Endothelial cell of umbilical vein (primary cell): Measurements from ENCODE around the gene TACC3. TPM values are rescaled to one million over a fixed set of nuclear protein-coding genes. Genes with fewer than 3 reads are reported as not detected.

Experiments
- BruUV-seq: library from RNA; stranded (reverse); fragments of 400-500 nt; replicated peaks from 2 replicates; lab custom pipeline; 2021; lab: Mats Ljungman, UMichigan
- CTCF ChIA-PET: fragments of 300-600, 350-600 bp; sonication (Branson Sonifier 250); formaldehyde crosslinking; loops from one replicate; lab custom pipeline; 2021; ENCODE audit warnings: antibody characterized with exemption, inconsistent platforms; lab: Charles Lee
- POLR2A ChIA-PET: fragments of 300-600, 350-600 bp; sonication (Branson Sonifier 250); formaldehyde crosslinking; loops from one replicate; lab custom pipeline; 2021; ENCODE audit warnings: antibody characterized with exemption, inconsistent platforms; lab: Charles Lee
- DNase-seq: peaks from one replicate; pipeline ENCODE4 v3.0.0-alpha.2; 2011; ENCODE audit warnings: low read depth, low spot score
- FAIRE-seq: peaks from 2 replicates; lab custom pipeline; 2011; peaks lifted over from hg19 to GRCh38; lab: Jason Lieb, UNC
- H2AFZ ChIP-seq: 2 replicates; pipeline ENCODE4 v1.6.0; 2012; ENCODE audit warnings: low read depth, low read length, control low read depth, inconsistent platforms
- H3K27ac ChIP-seq: 2 replicates; pipeline ENCODE4 v1.5.1; 2011; ENCODE audit warnings: low read depth, mild to moderate bottlenecking, control low read depth, low read length, moderate library complexity; ENCODE audit not compliant: insufficient read depth
- H3K27me3 ChIP-seq, 2 experiments: 2 replicates each; pipeline versions ENCODE4 v1.6.0 to v1.6.1; 2011; ENCODE audit warnings: low read length in 2 of 2, mixed read lengths in 1 of 2; ENCODE audit not compliant: control insufficient read depth in 2 of 2, insufficient read depth in 2 of 2
- H3K36me3 ChIP-seq, 2 experiments: 2 replicates in 1 of 2; 3 replicates in 1 of 2; pipeline ENCODE4 v1.5.1; 2011; ENCODE audit warnings: low read length in 2 of 2, mild to moderate bottlenecking in 1 of 2, moderate library complexity in 1 of 2; ENCODE audit not compliant: control insufficient read depth in 2 of 2, insufficient read depth in 2 of 2; ENCODE audit errors: extremely low read depth in 1 of 2
- H3K4me1 ChIP-seq: 3 replicates; pipeline ENCODE4 v1.5.1; 2011; ENCODE audit warnings: mild to moderate bottlenecking, low read length; ENCODE audit not compliant: control insufficient read depth, insufficient read depth; ENCODE audit errors: extremely low read depth
- H3K4me2 ChIP-seq: 2 replicates; pipeline ENCODE4 v1.6.1; 2011; ENCODE audit warnings: low read length, control low read depth, mixed read lengths; ENCODE audit not compliant: insufficient read depth
- H3K4me3 ChIP-seq, 3 experiments: fragments of 200-600 bp in 1 of 3; sonication (generic), shearing (Covaris generic) in 1 of 3; replicated peaks in 1 of 3; 2 replicates each; pipeline ENCODE4 v1.5.1; 2011 to 2016; ENCODE audit warnings: control low read depth in 3 of 3, low read length in 3 of 3, mild to moderate bottlenecking in 2 of 3, inconsistent platforms in 1 of 3, low read depth in 1 of 3, moderate library complexity in 1 of 3; ENCODE audit not compliant: insufficient read depth in 1 of 3
- H3K79me2 ChIP-seq: 2 replicates; pipeline ENCODE4 v1.6.0; 2012; ENCODE audit warnings: low read length, inconsistent platforms; ENCODE audit not compliant: control insufficient read depth, insufficient read depth
- H3K9ac ChIP-seq: replicated peaks from 2 replicates; pipeline ENCODE3; 2011; ENCODE audit warnings: low read length, control low read depth; ENCODE audit not compliant: insufficient read depth; ENCODE audit errors: extremely low read depth
- H3K9me1 ChIP-seq: replicated peaks from 3 replicates; pipeline ENCODE4 v1.6.0; 2011; ENCODE audit warnings: mild to moderate bottlenecking, low read length; ENCODE audit not compliant: control insufficient read depth, insufficient read depth; ENCODE audit errors: extremely low read depth
- H3K9me3 ChIP-seq: replicated peaks from 2 replicates; pipeline ENCODE4 v1.5.1; 2012; ENCODE audit warnings: low read length, inconsistent platforms; ENCODE audit not compliant: control insufficient read depth, insufficient read depth
- H4K20me1 ChIP-seq: replicated peaks from 2 replicates; pipeline ENCODE3; 2011; ENCODE audit warnings: mild to moderate bottlenecking, low read length; ENCODE audit not compliant: control insufficient read depth, insufficient read depth; ENCODE audit errors: extremely low read depth
- CTCF ChIP-seq, 2 donors: IDR thresholded peaks; 1 replicate in 1 of 2; 2 replicates in 1 of 2; pipeline ENCODE4 v1.5.1; 2011; ENCODE audit warnings: low read length in 2 of 2, mild to moderate bottlenecking in 2 of 2, moderate library complexity in 2 of 2, control low read depth in 1 of 2, inconsistent platforms in 1 of 2, low read depth in 1 of 2; ENCODE audit not compliant: insufficient read depth in 1 of 2; ENCODE audit errors: extremely low read depth in 1 of 2
- EZH2 ChIP-seq: IDR thresholded peaks from 2 replicates; pipeline ENCODE4 v1.6.1; 2012; ENCODE audit warnings: borderline replicate concordance, low read depth, mild to moderate bottlenecking, moderate library complexity, low read length, inconsistent platforms; ENCODE audit not compliant: severe bottlenecking
- FOS ChIP-seq: IDR thresholded peaks from 2 replicates; pipeline ENCODE4 v1.6.1; 2011; ENCODE audit warnings: mild to moderate bottlenecking, low read length, moderate library complexity, borderline replicate concordance; ENCODE audit not compliant: insufficient read depth
- GATA2 ChIP-seq: IDR thresholded peaks from 2 replicates; pipeline ENCODE4 v1.7.0; 2011; ENCODE audit warnings: low read depth, mild to moderate bottlenecking, moderate library complexity, mixed read lengths, low read length; ENCODE audit not compliant: insufficient read length, insufficient read depth
- JUN ChIP-seq: IDR thresholded peaks from 2 replicates; pipeline ENCODE4 v1.6.1; 2011; ENCODE audit warnings: borderline replicate concordance, low read depth; ENCODE audit not compliant: insufficient read length, insufficient read depth
- MYC ChIP-seq: IDR thresholded peaks from one replicate; pipeline ENCODE4 v1.6.1; 2011; ENCODE audit warnings: mild to moderate bottlenecking, low read depth, low read length
- POLR2A ChIP-seq: IDR thresholded peaks from 2 replicates; pipeline ENCODE4 v1.6.1; 2012; ENCODE audit warnings: low read depth, mild to moderate bottlenecking, control low read depth, low read length
- POLR2AphosphoS5 ChIP-seq: IDR thresholded peaks from 2 replicates; pipeline ENCODE4 v1.6.1; 2012; ENCODE audit warnings: low read depth, mild to moderate bottlenecking, control low read depth, low read length, moderate library complexity; ENCODE audit not compliant: insufficient read depth
- dilution Hi-C: fragments of 300-500 bp; cut with MboI; formaldehyde crosslinking; loops from one replicate; pipeline ENCODE4 v1.15.0; 2019; ENCODE audit warnings: low sequenced_read_pairs; ENCODE audit not compliant: extremely low pct_ligation_motif_present
- intact Hi-C: fragments of 100-400 bp; cut with micrococcal nuclease; formaldehyde crosslinking; loops from one replicate; pipeline ENCODE4 v1.10.0; 2022
- polyA plus RNA-seq, 4 experiments: library from polyadenylated mRNA; depleted of rRNA in 3 of 4; stranded (reverse) in 3 of 4; unstranded in 1 of 4; fragments of >200 nt; gene quantifications; 2 replicates each; pipeline versions ENCODE4 v1.2.1 to v1.2.3, GENCODE V29; 2011 to 2012; ENCODE audit warnings: missing spikeins in 1 of 4
- total RNA-seq: library from RNA; stranded (reverse); gene quantifications from 2 replicates; pipeline ENCODE4 v1.2.3, GENCODE V29; 2021
- TF ChIP-seq, protein P1 (sequence below): IDR thresholded peaks from 2 replicates; pipeline ENCODE4 v1.6.1; 2011; ENCODE audit not compliant: insufficient read depth, insufficient read length

The TACC3 gene
- total and polyA plus RNA-seq, 2 donors (not counting 3 experiments of a cell fraction or from before 2014, with no cell fraction given): 54.5 to 135 TPM

- no peaks in the 10 kb centered on the region for H3K9me1 ChIP-seq
- DNase-seq (no peak), FAIRE-seq (no peak)
- no peak overlapping the region for H3K4me2 ChIP-seq
- H3K9me3 ChIP-seq: no peaks in the 10 kb centered on the region
- ChIA-PET CTCF (interaction anchor here (1.0 to 3.2 kb wide), 6 partner anchors 14 to 148 kb away, joined by 3 to 17 read pairs (median 4); no protein-coding TSS in a partner anchor), POLR2A (no interaction called here)
- dilution Hi-C loops (no loop called here), intact Hi-C loops (no loop called here)
- no peak overlapping the region for H3K4me3 ChIP-seq
- H3K27me3 ChIP-seq: no peaks in the 10 kb centered on the region
- TF ChIP-seq JUN (no peak), MYC (no peak), EZH2 (no peak), GATA2 (no peak), FOS (no peak), POLR2AphosphoS5 (no peak), CTCF (IDR thresholded peaks at IDR 0.05; ENCODE audit: extremely low read depth in 1 of 2, insufficient read depth in 1 of 2, low read depth in 1 of 2, low read length in 2 of 2) (no peak), POLR2A (no peak)
- TF ChIP-seq, protein P1, sequence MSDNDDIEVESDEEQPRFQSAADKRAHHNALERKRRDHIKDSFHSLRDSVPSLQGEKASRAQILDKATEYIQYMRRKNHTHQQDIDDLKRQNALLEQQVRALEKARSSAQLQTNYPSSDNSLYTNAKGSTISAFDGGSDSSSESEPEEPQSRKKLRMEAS: no peak
- H3K9ac ChIP-seq: no peak overlapping the region
- H3K4me1 ChIP-seq: peaks cover 9% of the 10 kb centered on the region
- no TSS peak for BruUV-seq
- no peaks in the 10 kb centered on the region for H3K79me2 ChIP-seq
- H3K36me3 ChIP-seq: no peaks in the 10 kb centered on the region
- no peak overlapping the region for H3K27ac ChIP-seq
- H4K20me1 ChIP-seq: no peaks in the 10 kb centered on the region
- H2AFZ ChIP-seq: peak overlapping the region; percentile 86
Observed at GRCh38 chr4:1751919-1752283, 30.6 kb downstream of the TACC3 start.
